Kidney (tissue), 14 donors: ENCODE measurements around the gene POLR2C. TPM values are rescaled to one million over a fixed set of nuclear protein-coding genes. Genes with fewer than 3 reads are reported as not detected.

Experiments
- DNase-seq, 5 donors: peaks; one replicate each; pipeline ENCODE4 v3.0.0-alpha.2; 2013 to 2020
- FAIRE-seq: peaks from 2 replicates; lab custom pipeline; 2012; peaks lifted over from hg19 to GRCh38; lab: Jason Lieb, UNC
- H3K27ac ChIP-seq, 2 donors: one replicate each; pipeline ENCODE4 v1.7.0; 2013; ENCODE audit warnings: low read depth in 2 of 2, low read length in 2 of 2, inconsistent platforms in 1 of 2
- H3K27me3 ChIP-seq: one replicate; pipeline ENCODE4 v1.7.1; 2013; ENCODE audit warnings: low read length, inconsistent platforms; ENCODE audit not compliant: control insufficient read depth, insufficient read depth
- H3K36me3 ChIP-seq, 3 donors: one replicate each; pipeline versions ENCODE4 v1.7.0 to v1.7.1; 2013; ENCODE audit warnings: low read length in 3 of 3, control low read depth in 1 of 3, inconsistent platforms in 1 of 3; ENCODE audit not compliant: insufficient read depth in 3 of 3, control insufficient read depth in 2 of 3
- H3K4me1 ChIP-seq, 3 donors: one replicate each; pipeline versions ENCODE4 v1.7.0 to v1.7.1; 2013; ENCODE audit warnings: low read length in 3 of 3, inconsistent platforms in 1 of 3, low read depth in 1 of 3; ENCODE audit not compliant: control insufficient read depth in 2 of 3, insufficient read depth in 2 of 3
- H3K4me3 ChIP-seq, 3 donors: one replicate each; pipeline versions ENCODE4 v1.7.0 to v1.8.1; 2013; ENCODE audit warnings: low read length in 3 of 3, control low read depth in 1 of 3, inconsistent platforms in 1 of 3
- H3K9ac ChIP-seq, 3 donors: one replicate each; pipeline versions ENCODE4 v1.7.0 to v1.7.1; 2013; ENCODE audit warnings: low read length in 3 of 3, control low read depth in 1 of 3, inconsistent platforms in 1 of 3
- H3K9me3 ChIP-seq, 3 donors: one replicate each; pipeline versions ENCODE4 v1.7.0 to v1.7.1; 2013; ENCODE audit warnings: low read length in 3 of 3, control low read depth in 1 of 3, inconsistent platforms in 1 of 3; ENCODE audit not compliant: control insufficient read depth in 2 of 3, insufficient read depth in 1 of 3
- intact Hi-C: fragments of 100-400 bp; cut with DNase I; formaldehyde crosslinking; loops from one replicate; pipeline ENCODE4 v1.11.1; 2022
- polyA plus RNA-seq: library from polyadenylated mRNA; stranded (reverse); fragments of 350-450 nt; fragmentation: Illumina TruSeq; extraction: RNeasy Lipid Tissue Mini Kit (QIAGEN cat#74804); gene quantifications from one replicate; pipeline ENCODE4 v1.2.3, GENCODE V29; 2014; ENCODE audit warnings: low read depth, low replicate concordance; ENCODE audit not compliant: insufficient read depth
- total RNA-seq: library from RNA; stranded (reverse); fragmentation: NEBNext Ultra II Directional; extraction: Animal tissue kit (Norgen Biotek cat#: 25700); gene quantifications from one replicate; pipeline ENCODE4 v1.2.1, GENCODE V29; 2021
- TF ChIP-seq, protein P1 (sequence below): IDR thresholded peaks from 3 replicates; pipeline ENCODE4 v1.5.1; 2012; ENCODE audit warnings: mild to moderate bottlenecking, moderate library complexity, borderline replicate concordance; ENCODE audit not compliant: insufficient read depth; ENCODE audit errors: extremely low read depth
- donor health status: control.
- donor health status: control.
- donor health status: control.
- donor health status: control.
- donor health status: control.
- donor health status: DM: yes; HTN: yes; CAD: no.
- donor health status: Normal renal cell carcinoma (clear cell type).

The POLR2C gene
- total and polyA plus RNA-seq, 2 donors from 2014 or later: 58.9 to 68.9 TPM

GRCh38 chr16:57469917-57470470, 7.5 kb downstream of the POLR2C start:
- DNase-seq (no peak), FAIRE-seq (no peak)
- H3K27me3 ChIP-seq: no peaks in the 10 kb centered on the region
- TF ChIP-seq, protein P1, sequence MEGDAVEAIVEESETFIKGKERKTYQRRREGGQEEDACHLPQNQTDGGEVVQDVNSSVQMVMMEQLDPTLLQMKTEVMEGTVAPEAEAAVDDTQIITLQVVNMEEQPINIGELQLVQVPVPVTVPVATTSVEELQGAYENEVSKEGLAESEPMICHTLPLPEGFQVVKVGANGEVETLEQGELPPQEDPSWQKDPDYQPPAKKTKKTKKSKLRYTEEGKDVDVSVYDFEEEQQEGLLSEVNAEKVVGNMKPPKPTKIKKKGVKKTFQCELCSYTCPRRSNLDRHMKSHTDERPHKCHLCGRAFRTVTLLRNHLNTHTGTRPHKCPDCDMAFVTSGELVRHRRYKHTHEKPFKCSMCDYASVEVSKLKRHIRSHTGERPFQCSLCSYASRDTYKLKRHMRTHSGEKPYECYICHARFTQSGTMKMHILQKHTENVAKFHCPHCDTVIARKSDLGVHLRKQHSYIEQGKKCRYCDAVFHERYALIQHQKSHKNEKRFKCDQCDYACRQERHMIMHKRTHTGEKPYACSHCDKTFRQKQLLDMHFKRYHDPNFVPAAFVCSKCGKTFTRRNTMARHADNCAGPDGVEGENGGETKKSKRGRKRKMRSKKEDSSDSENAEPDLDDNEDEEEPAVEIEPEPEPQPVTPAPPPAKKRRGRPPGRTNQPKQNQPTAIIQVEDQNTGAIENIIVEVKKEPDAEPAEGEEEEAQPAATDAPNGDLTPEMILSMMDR: no peak
- peaks cover 0 to 34% (median 17%) of the 10 kb centered on the region in 3 donors for H3K4me1 ChIP-seq
- intact Hi-C loops: no loop called here
- H3K9me3 ChIP-seq: no peaks in the 10 kb centered on the region
- H3K27ac ChIP-seq: peak overlapping the region; percentile 64 to 69
- H3K4me3 ChIP-seq: no peak overlapping the region
- H3K36me3 ChIP-seq: peaks cover 10 to 79% (median 58%) of the 10 kb centered on the region in 3 donors
- no peak overlapping the region for H3K9ac ChIP-seq

DNA sequence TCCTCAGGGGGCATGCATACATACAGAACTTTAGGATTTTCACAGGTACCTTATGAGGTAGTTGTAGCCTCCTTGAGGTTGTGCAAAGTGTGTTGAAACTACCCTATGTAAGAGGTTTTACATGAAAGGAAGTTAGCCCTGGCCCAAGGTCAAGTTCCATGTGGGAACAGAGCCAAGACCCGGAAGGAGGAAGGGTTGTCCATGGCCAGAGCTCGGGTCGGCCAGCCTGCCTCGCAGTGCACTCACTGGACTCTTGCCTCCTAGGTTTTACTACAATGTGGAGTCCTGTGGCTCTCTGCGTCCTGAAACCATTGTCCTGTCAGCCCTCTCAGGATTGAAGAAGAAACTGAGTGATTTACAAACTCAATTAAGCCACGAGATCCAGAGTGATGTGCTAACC, 8.2 kb downstream of the POLR2C start:
- intact Hi-C loops: no loop called here
- Histone ChIP-seq H3K4me1 (peaks cover 0 to 31% (median 17%) of the 10 kb centered on the region in 3 donors), H3K27ac (peak overlapping the region; percentile 64 to 69), H3K36me3 (peaks cover 9 to 72% (median 58%) of the 10 kb centered on the region in 3 donors), H3K4me3 (no peak overlapping the region), H3K9ac (peak overlapping the region in 1 of 3 donors; percentile 5), H3K27me3 (no peaks in the 10 kb centered on the region), H3K9me3 (no peaks in the 10 kb centered on the region)
- TF ChIP-seq, protein P1: no peak
- DNase-seq (peak in 1 of 5 donors; percentile 49), FAIRE-seq (no peak)

GRCh38 chr16:57471209-57471608, 8.7 kb downstream of the POLR2C start:
- Histone ChIP-seq H3K36me3 (peaks cover 6 to 67% (median 53%) of the 10 kb centered on the region in 3 donors), H3K9me3 (no peaks in the 10 kb centered on the region), H3K4me1 (peaks cover 0 to 34% (median 21%) of the 10 kb centered on the region in 3 donors), H3K27me3 (no peaks in the 10 kb centered on the region), H3K4me3 (no peak overlapping the region), H3K27ac (peak overlapping the region; percentile 64 to 69), H3K9ac (peak overlapping the region in 1 of 3 donors; percentile 5)
- intact Hi-C loops: no loop called here
- no peak for DNase-seq
- TF ChIP-seq, protein P1: no peak
- FAIRE-seq: no peak
